OCI-LY1 (cell line): ENCODE data around the gene FAM50A.
A peak's percentile ranks its signal among the peaks of the same experiment; 100 is the strongest.

Experiments
- H2AFZ ChIP-seq: fragments of 200-600 bp; sonication (generic), shearing (Covaris generic); 2 replicates; pipeline ENCODE4 v1.6.0; 2014; ENCODE audit warnings: antibody characterized with exemption, mild to moderate bottlenecking, low read length
- H3F3A ChIP-seq: fragments of 200-600 bp; sonication (generic), shearing (Covaris generic); 2 replicates; pipeline ENCODE4 v1.6.0; 2014; ENCODE audit warnings: mild to moderate bottlenecking, antibody characterized with exemption, low read length, moderate library complexity; ENCODE audit not compliant: insufficient read depth
- H3K27ac ChIP-seq: fragments of 200-600 bp; sonication (generic); 2 replicates; pipeline ENCODE4 v1.5.1; 2014; ENCODE audit warnings: low read length, mixed run types, mild to moderate bottlenecking, low read depth; ENCODE audit not compliant: poor library complexity, severe bottlenecking
- H3K27me3 ChIP-seq: fragments of 200-600 bp; sonication (generic); 2 replicates; pipeline ENCODE4 v1.6.0; 2014; ENCODE audit warnings: antibody characterized with exemption, mild to moderate bottlenecking, low read length, moderate library complexity; ENCODE audit not compliant: insufficient read depth
- H3K36me3 ChIP-seq: fragments of 200-600 bp; sonication (generic); 2 replicates; pipeline ENCODE4 v1.6.1; 2014; ENCODE audit warnings: mild to moderate bottlenecking, antibody characterized with exemption, low read length, moderate library complexity, mixed read lengths; ENCODE audit not compliant: insufficient read depth
- H3K4me1 ChIP-seq: fragments of 200-600 bp; sonication (generic); 2 replicates; pipeline ENCODE4 v1.5.1; 2014; ENCODE audit warnings: mild to moderate bottlenecking, low read length, moderate library complexity; ENCODE audit not compliant: insufficient read depth, severe bottlenecking
- H3K4me2 ChIP-seq: fragments of 200-600 bp; sonication (generic), shearing (Covaris generic); 2 replicates; pipeline ENCODE4 v1.6.1; 2014; ENCODE audit warnings: low read length
- H3K4me3 ChIP-seq: fragments of 200-600 bp; sonication (generic); 2 replicates; pipeline ENCODE4 v1.5.1; 2014; ENCODE audit warnings: low read length, low read depth, mild to moderate bottlenecking, mixed read lengths; ENCODE audit not compliant: poor library complexity, severe bottlenecking
- H3K79me2 ChIP-seq: fragments of 200-600 bp; shearing (Covaris generic); 2 replicates; pipeline ENCODE4 v1.6.1; 2016; ENCODE audit warnings: mixed run types, low read length, mixed read lengths; ENCODE audit not compliant: insufficient read depth
- H3K9ac ChIP-seq: fragments of 200-600 bp; sonication (generic), shearing (Covaris generic); 2 replicates; pipeline ENCODE4 v1.6.1; 2014; ENCODE audit warnings: mild to moderate bottlenecking, low read length, mixed read lengths
- H3K9me2 ChIP-seq: fragments of 200-600 bp; sonication (generic), shearing (Covaris generic); 2 replicates; pipeline ENCODE4 v1.6.1; 2014; ENCODE audit warnings: low read depth, mild to moderate bottlenecking, low read length, mixed read lengths
- H3K9me3 ChIP-seq: fragments of 200-600 bp; shearing (Covaris generic); 2 replicates; pipeline ENCODE4 v1.6.1; 2014; ENCODE audit warnings: low read length, mixed read lengths
- H4K20me1 ChIP-seq: fragments of 200-600 bp; sonication (generic), shearing (Covaris generic); 2 replicates; pipeline ENCODE4 v1.6.0; 2016; ENCODE audit warnings: mild to moderate bottlenecking, low read length; ENCODE audit not compliant: insufficient read depth
- CTCF ChIP-seq: fragments of 200-600 bp; sonication (generic), shearing (Covaris generic); IDR thresholded peaks from 2 replicates; pipeline ENCODE4 v1.5.1; 2017; ENCODE audit warnings: mild to moderate bottlenecking, antibody characterized with exemption, low read length, moderate library complexity, mixed read lengths
- EZH2 ChIP-seq: fragments of 200-600 bp; sonication (generic), shearing (Covaris generic); IDR thresholded peaks from 2 replicates; pipeline ENCODE4 v1.8.0; 2017; ENCODE audit warnings: borderline replicate concordance, mixed run types, mild to moderate bottlenecking, antibody characterized with exemption, low read length, moderate library complexity, mixed read lengths

The FAM50A gene

GRCh38 chrX:154441564-154441963 lies 2.4 kb upstream of the FAM50A start:
- TF ChIP-seq EZH2 = no peak
- TF ChIP-seq CTCF = no peak
- H3K9me2 ChIP-seq = no peaks in the 10 kb centered on the region

GRCh38 chrX:154441984-154442707 lies 1.8 kb upstream of the FAM50A start:
- peaks cover 20% of the 10 kb centered on the region for H3K36me3 ChIP-seq
- no peaks in the 10 kb centered on the region for H4K20me1 ChIP-seq
- H3K9ac ChIP-seq = no peak overlapping the region
- no peak for TF ChIP-seq EZH2
- no peak for TF ChIP-seq CTCF
- H3F3A ChIP-seq = no peaks in the 10 kb centered on the region
- H3K4me1 ChIP-seq = peaks cover 32% of the 10 kb centered on the region
- H3K27ac ChIP-seq = no peak overlapping the region
- no peak overlapping the region for H2AFZ ChIP-seq
- no peaks in the 10 kb centered on the region for H3K27me3 ChIP-seq
- peaks cover 7% of the 10 kb centered on the region; the same call in 1 of the 2 replicates for H3K79me2 ChIP-seq
- H3K9me2 ChIP-seq = no peaks in the 10 kb centered on the region
- H3K4me3 ChIP-seq = no peak overlapping the region
- no peak overlapping the region for H3K4me2 ChIP-seq
- no peaks in the 10 kb centered on the region for H3K9me3 ChIP-seq

More at GRCh38 chrX:154441564-154441963, 2.4 kb upstream of the FAM50A start:
- Histone ChIP-seq H3K4me1 (peaks cover 32% of the 10 kb centered on the region), H4K20me1 (no peaks in the 10 kb centered on the region), H3K27me3 (no peaks in the 10 kb centered on the region), H3K36me3 (peaks cover 20% of the 10 kb centered on the region), H3K4me2 (no peak overlapping the region), H3K4me3 (no peak overlapping the region), H2AFZ (no peak overlapping the region), H3K9ac (no peak overlapping the region), H3K9me3 (no peaks in the 10 kb centered on the region), H3K27ac (no peak overlapping the region), H3F3A (no peaks in the 10 kb centered on the region), H3K79me2 (peaks cover 7% of the 10 kb centered on the region; the same call in 1 of the 2 replicates)

- Histone ChIP-seq H3K27me3 (no peaks in the 10 kb centered on the region), H3F3A (no peaks in the 10 kb centered on the region), H3K27ac (no peak overlapping the region), H3K9ac (peak overlapping the region; percentile 40; the same call in 1 of the 2 replicates), H3K36me3 (peaks cover 21% of the 10 kb centered on the region), H3K4me1 (peaks cover 23% of the 10 kb centered on the region), H3K9me2 (no peaks in the 10 kb centered on the region), H3K79me2 (no peaks in the 10 kb centered on the region), H4K20me1 (no peaks in the 10 kb centered on the region), H3K9me3 (no peaks in the 10 kb centered on the region), H2AFZ (no peak overlapping the region), H3K4me3 (peak overlapping the region; percentile 60), H3K4me2 (peak overlapping the region; percentile 55)
- no peak for TF ChIP-seq CTCF
- no peak for TF ChIP-seq EZH2
These were observed 446 bp upstream of the FAM50A start for GRCh38 chrX:154443479-154443910.
